Measurements from ENCODE around the gene NLRX1. TPM values are rescaled to one million over a fixed set of nuclear protein-coding genes. Genes with fewer than 3 reads are reported as not detected.
A peak's percentile ranks its signal among the peaks of the same experiment; 100 is the strongest.

The NLRX1 gene
- total RNA-seq, 2 donors from 2014 or later: 21.8 to 29.6 TPM

DNA sequence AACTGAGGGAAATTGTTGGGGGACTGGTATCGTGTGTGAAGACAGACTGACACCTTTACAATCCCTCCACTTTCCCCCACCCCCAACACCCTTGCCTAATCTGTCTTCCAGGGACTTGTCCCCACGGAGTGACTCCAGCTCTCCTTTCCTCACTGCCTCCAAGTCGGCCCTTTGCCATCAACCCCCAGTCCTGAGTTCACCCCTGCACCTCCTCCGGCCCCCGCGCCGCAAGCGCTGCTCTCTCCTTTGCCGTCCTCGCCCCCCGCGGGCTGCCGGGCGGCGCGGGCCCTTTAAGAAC lies 19.9 kb upstream of the NLRX1 start:
- Mint-ChIP-seq H3K9me3 (no peaks in the 10 kb centered on the region), H3K27ac (no peak overlapping the region), H3K27me3 (ENCODE audit: insufficient read depth) (peaks cover 58% of the 10 kb centered on the region), H3K4me1 (peaks cover 15% of the 10 kb centered on the region), H3K4me3 (peak overlapping the region; percentile 61), H3K36me3 (ENCODE audit: low read depth) (no peaks in the 10 kb centered on the region)
- DNase-seq: no peak
- no peaks in the 10 kb centered on the region for H3K36me3 ChIP-seq (ENCODE audit: control insufficient read depth, insufficient read depth, low read length)
- no peak overlapping the region for H3K27ac ChIP-seq (ENCODE audit: low read depth, low read length)
- H3K9ac ChIP-seq (ENCODE audit: extremely low read depth, low read length, poor library complexity, severe bottlenecking): no peak overlapping the region
- TF ChIP-seq, protein P1, sequence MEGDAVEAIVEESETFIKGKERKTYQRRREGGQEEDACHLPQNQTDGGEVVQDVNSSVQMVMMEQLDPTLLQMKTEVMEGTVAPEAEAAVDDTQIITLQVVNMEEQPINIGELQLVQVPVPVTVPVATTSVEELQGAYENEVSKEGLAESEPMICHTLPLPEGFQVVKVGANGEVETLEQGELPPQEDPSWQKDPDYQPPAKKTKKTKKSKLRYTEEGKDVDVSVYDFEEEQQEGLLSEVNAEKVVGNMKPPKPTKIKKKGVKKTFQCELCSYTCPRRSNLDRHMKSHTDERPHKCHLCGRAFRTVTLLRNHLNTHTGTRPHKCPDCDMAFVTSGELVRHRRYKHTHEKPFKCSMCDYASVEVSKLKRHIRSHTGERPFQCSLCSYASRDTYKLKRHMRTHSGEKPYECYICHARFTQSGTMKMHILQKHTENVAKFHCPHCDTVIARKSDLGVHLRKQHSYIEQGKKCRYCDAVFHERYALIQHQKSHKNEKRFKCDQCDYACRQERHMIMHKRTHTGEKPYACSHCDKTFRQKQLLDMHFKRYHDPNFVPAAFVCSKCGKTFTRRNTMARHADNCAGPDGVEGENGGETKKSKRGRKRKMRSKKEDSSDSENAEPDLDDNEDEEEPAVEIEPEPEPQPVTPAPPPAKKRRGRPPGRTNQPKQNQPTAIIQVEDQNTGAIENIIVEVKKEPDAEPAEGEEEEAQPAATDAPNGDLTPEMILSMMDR (conservative IDR thresholded peaks at IDR 0.05): no peak
- WGBS, 2 experiments (ENCODE audit: insufficient coverage in 1 of 2, insufficient read length in 1 of 2): 0% methylated on average over 1 to 15 of the region's 16 CpGs
- H3K27me3 ChIP-seq (ENCODE audit: control insufficient read depth, insufficient read depth, low read length, poor library complexity, severe bottlenecking): peaks cover 45% of the 10 kb centered on the region
- H3K4me3 ChIP-seq (ENCODE audit: low read length): peak overlapping the region; percentile 76
- no peaks in the 10 kb centered on the region for H3K9me3 ChIP-seq (ENCODE audit: control insufficient read depth, low read length)
- H3K4me1 ChIP-seq (ENCODE audit: control insufficient read depth, insufficient read depth, low read length): peaks cover 10% of the 10 kb centered on the region

DNA sequence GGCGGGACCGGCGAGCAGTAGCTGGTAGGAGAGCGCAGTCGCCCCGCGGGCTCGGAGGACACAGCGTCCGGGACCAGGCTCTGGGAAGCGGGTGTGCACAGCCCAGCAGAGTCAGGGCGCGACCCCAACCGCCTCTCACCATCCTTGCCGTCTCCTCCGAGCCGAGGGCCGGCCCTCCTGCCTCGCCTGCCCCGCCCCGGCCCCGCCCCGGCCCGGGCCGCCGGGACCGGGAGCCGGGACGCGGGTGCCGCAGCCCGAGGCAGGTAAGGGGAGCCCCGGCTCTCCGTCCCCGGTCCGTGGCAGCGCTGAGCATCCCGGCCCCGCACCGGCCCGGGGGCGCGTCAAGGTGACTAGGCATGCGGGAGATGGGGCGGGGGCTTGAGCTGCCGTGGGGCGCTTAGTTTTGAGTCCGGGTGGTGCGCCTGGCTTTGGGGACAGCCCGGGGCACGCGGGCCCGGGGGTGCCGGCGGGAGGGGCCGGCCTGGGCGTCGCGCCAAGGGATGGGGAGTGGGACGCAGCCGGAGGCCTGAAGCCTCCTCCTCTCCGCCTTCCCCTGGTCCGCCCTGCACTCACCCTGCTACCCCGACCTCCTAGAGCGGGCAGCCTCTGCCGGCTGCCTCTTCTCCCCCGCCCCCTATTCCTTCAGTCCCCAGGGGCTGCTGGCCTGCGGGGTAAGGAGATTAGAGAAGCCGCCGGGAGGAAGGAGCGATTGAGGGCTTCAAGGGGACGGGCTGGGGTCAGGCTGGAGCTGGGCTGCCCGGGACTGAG lies 19.3 kb upstream of the NLRX1 start, which contains the start of gene ABCG4:
Gene ABCG4, plus strand, starts transcription at position 35 of the 768 bp plus-strand sequence. CDS start 914 bp downstream, outside the sequence.
- H3K4me1 ChIP-seq (ENCODE audit: control insufficient read depth, insufficient read depth, low read length): peaks cover 10% of the 10 kb centered on the region
- no peaks in the 10 kb centered on the region for H3K9me3 ChIP-seq (ENCODE audit: control insufficient read depth, low read length)
- Mint-ChIP-seq H3K9me3 (no peaks in the 10 kb centered on the region), H3K4me3 (peak within 1 kb of the TSS; percentile 61), H3K27ac (no peak within 1 kb of the TSS), H3K36me3 (ENCODE audit: low read depth) (no peaks in the 10 kb centered on the region), H3K27me3 (ENCODE audit: insufficient read depth) (peaks cover 60% of the 10 kb centered on the region), H3K4me1 (peaks cover 15% of the 10 kb centered on the region)
- H3K9ac ChIP-seq (ENCODE audit: extremely low read depth, low read length, poor library complexity, severe bottlenecking): no peak within 1 kb of the TSS
- H3K27ac ChIP-seq (ENCODE audit: low read depth, low read length): no peak within 1 kb of the TSS
- 0 to 1% methylated on average over 16 to 73 of the region's 73 CpGs for WGBS, 2 experiments (ENCODE audit: insufficient coverage in 1 of 2, insufficient read length in 1 of 2)
- peak; percentile 80 for DNase-seq
- peak within 1 kb of the TSS; percentile 76 for H3K4me3 ChIP-seq (ENCODE audit: low read length)
- H3K27me3 ChIP-seq (ENCODE audit: control insufficient read depth, insufficient read depth, low read length, poor library complexity, severe bottlenecking): peaks cover 45% of the 10 kb centered on the region
- H3K36me3 ChIP-seq (ENCODE audit: control insufficient read depth, insufficient read depth, low read length): no peaks in the 10 kb centered on the region
- TF ChIP-seq, protein P1 (conservative IDR thresholded peaks at IDR 0.05): no peak

DNA sequence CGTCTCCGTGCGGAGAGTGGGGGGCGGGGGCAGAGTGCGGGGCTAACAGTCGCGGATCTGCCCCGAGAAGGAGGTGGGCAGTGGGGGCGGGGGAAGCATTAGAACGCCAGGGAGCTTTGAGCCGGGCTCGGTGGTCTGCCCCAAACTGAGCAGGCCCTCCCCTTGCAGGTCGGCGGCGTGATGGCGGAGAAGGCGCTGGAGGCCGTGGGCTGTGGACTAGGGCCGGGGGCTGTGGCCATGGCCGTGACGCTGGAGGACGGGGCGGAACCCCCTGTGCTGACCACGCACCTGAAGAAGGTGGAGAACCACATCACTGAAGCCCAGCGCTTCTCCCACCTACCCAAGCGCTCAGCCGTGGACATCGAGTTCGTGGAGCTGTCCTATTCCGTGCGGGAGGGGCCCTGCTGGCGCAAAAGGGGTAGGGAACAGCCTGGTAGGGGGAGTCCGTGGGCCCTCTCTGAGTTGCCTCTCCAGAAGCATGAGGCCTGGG lies 18.7 kb upstream of the NLRX1 start:
- peaks cover 10% of the 10 kb centered on the region for H3K4me1 ChIP-seq (ENCODE audit: control insufficient read depth, insufficient read depth, low read length)
- H3K27me3 Mint-ChIP-seq (ENCODE audit: insufficient read depth): peaks cover 64% of the 10 kb centered on the region
- TF ChIP-seq, protein P1 (conservative IDR thresholded peaks at IDR 0.05): no peak
- peaks cover 15% of the 10 kb centered on the region for H3K4me1 Mint-ChIP-seq
- no peaks in the 10 kb centered on the region for H3K9me3 ChIP-seq (ENCODE audit: control insufficient read depth, low read length)
- H3K27me3 ChIP-seq (ENCODE audit: control insufficient read depth, insufficient read depth, low read length, poor library complexity, severe bottlenecking): peaks cover 45% of the 10 kb centered on the region
- H3K9ac ChIP-seq (ENCODE audit: extremely low read depth, low read length, poor library complexity, severe bottlenecking): no peak overlapping the region
- no peaks in the 10 kb centered on the region for H3K9me3 Mint-ChIP-seq
- no peaks in the 10 kb centered on the region for H3K36me3 ChIP-seq (ENCODE audit: control insufficient read depth, insufficient read depth, low read length)
- WGBS, 2 experiments (ENCODE audit: insufficient coverage in 1 of 2, insufficient read length in 1 of 2): 5 to 12% methylated on average over 20 to 33 of the region's 33 CpGs
- no peaks in the 10 kb centered on the region for H3K36me3 Mint-ChIP-seq (ENCODE audit: low read depth)
- no peak overlapping the region for H3K27ac ChIP-seq (ENCODE audit: low read depth, low read length)
- H3K27ac Mint-ChIP-seq: no peak overlapping the region
- H3K4me3 ChIP-seq (ENCODE audit: low read length): peak overlapping the region; percentile 76
- DNase-seq: no peak
- peak overlapping the region; percentile 61 for H3K4me3 Mint-ChIP-seq

Data from endodermal cell (in vitro differentiated cells).